Suprapubic skin (tissue), 4 donors: ENCODE results near the gene AGAP1. TPM values are rescaled to one million over a fixed set of nuclear protein-coding genes. Genes with fewer than 3 reads are reported as not detected.

Experiments used
- DNase-seq, 2 donors: peaks; one replicate each; pipeline ENCODE4 v3.0.0-alpha.2; 2019; ENCODE audit warnings: low spot score in 2 of 2
- H3K27ac ChIP-seq: fragments of 200-600 bp; sonication (generic); one replicate; pipeline ENCODE4 v1.5.1; 2019
- H3K27me3 ChIP-seq: fragments of 200-600 bp; sonication (generic); one replicate; pipeline ENCODE4 v1.5.1; 2019
- H3K36me3 ChIP-seq: fragments of 200-600 bp; sonication (generic); one replicate; pipeline ENCODE4 v1.5.1; 2019
- H3K4me1 ChIP-seq: fragments of 200-600 bp; sonication (generic); one replicate; pipeline ENCODE4 v1.5.1; 2019
- H3K4me3 ChIP-seq: fragments of 200-600 bp; sonication (generic); one replicate; pipeline ENCODE4 v1.5.1; 2019; ENCODE audit warnings: mild to moderate bottlenecking
- H3K9me3 ChIP-seq: fragments of 200-600 bp; sonication (generic); one replicate; pipeline ENCODE4 v1.5.1; 2019
- EP300 ChIP-seq: sonication (generic); formaldehyde crosslinking; IDR thresholded peaks from one replicate; pipeline ENCODE4 v1.6.1; 2017; ENCODE audit warnings: antibody characterized with exemption
- POLR2A ChIP-seq, 2 donors: fragments of 450-650 bp; IDR thresholded peaks; one replicate each; pipeline ENCODE4 v1.6.1; 2017; ENCODE audit warnings: antibody characterized with exemption in 2 of 2, mild to moderate bottlenecking in 2 of 2, moderate library complexity in 2 of 2
- POLR2AphosphoS5 ChIP-seq, 3 donors: sonication (generic); formaldehyde crosslinking; IDR thresholded peaks; one replicate each; pipeline ENCODE4 v1.6.1; 2017; ENCODE audit warnings: antibody characterized with exemption in 3 of 3
- WGBS: methylation state at CpG from one replicate; pipeline ENCODE4 v1.1.5; 2018; 5-methylcytosine and 5-hydroxymethylcytosine counted together
- total RNA-seq, 4 donors: library from RNA; depleted of rRNA; stranded (reverse); fragments of >200 nt; gene quantifications; one replicate each; pipeline ENCODE4 v1.1.0, GENCODE V29; 2016
- TF ChIP-seq, protein P1 (sequence below), 2 donors: fragments of 200-600 bp in 1 of 2; fragments of 450-650 bp in 1 of 2; sonication (generic) in 1 of 2; IDR thresholded peaks; one replicate each; pipeline ENCODE4 v1.5.1; 2016 to 2019; ENCODE audit warnings: antibody characterized with exemption in 2 of 2, mild to moderate bottlenecking in 1 of 2, moderate library complexity in 1 of 2

Gene AGAP1
- total RNA-seq, 4 donors from 2014 or later = 14.1 to 30.7 (median 19.4) TPM

DNA sequence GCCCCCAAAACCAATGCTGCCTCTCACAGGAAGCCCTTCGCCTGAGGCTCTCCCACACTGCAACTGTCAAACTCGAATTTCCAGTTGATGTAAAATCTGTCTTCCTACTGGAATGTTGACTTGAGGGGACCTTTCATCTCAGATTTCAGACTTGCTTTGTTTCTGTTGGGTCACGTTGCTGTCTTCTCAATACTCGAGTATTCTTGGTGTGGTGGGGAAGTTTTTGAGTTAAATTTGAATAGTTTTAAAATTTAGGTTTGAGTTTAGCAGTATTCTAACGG lies 50.8 kb downstream of the AGAP1 start:
- WGBS = 72% methylated on average over 5 of the region's 5 CpGs
- peaks cover 15% of the 10 kb centered on the region for H3K4me1 ChIP-seq
- no peaks in the 10 kb centered on the region for H3K27me3 ChIP-seq
- no peak for DNase-seq
- H3K4me3 ChIP-seq = no peak overlapping the region
- TF ChIP-seq, protein P1, sequence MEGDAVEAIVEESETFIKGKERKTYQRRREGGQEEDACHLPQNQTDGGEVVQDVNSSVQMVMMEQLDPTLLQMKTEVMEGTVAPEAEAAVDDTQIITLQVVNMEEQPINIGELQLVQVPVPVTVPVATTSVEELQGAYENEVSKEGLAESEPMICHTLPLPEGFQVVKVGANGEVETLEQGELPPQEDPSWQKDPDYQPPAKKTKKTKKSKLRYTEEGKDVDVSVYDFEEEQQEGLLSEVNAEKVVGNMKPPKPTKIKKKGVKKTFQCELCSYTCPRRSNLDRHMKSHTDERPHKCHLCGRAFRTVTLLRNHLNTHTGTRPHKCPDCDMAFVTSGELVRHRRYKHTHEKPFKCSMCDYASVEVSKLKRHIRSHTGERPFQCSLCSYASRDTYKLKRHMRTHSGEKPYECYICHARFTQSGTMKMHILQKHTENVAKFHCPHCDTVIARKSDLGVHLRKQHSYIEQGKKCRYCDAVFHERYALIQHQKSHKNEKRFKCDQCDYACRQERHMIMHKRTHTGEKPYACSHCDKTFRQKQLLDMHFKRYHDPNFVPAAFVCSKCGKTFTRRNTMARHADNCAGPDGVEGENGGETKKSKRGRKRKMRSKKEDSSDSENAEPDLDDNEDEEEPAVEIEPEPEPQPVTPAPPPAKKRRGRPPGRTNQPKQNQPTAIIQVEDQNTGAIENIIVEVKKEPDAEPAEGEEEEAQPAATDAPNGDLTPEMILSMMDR (IDR thresholded peaks at IDR 0.05) = no peak
- no peak for TF ChIP-seq POLR2AphosphoS5 (IDR thresholded peaks at IDR 0.05)
- no peak for TF ChIP-seq EP300
- no peak for TF ChIP-seq POLR2A (IDR thresholded peaks at IDR 0.05)
- H3K36me3 ChIP-seq = no peaks in the 10 kb centered on the region
- H3K9me3 ChIP-seq = no peaks in the 10 kb centered on the region
- no peak overlapping the region for H3K27ac ChIP-seq

DNA sequence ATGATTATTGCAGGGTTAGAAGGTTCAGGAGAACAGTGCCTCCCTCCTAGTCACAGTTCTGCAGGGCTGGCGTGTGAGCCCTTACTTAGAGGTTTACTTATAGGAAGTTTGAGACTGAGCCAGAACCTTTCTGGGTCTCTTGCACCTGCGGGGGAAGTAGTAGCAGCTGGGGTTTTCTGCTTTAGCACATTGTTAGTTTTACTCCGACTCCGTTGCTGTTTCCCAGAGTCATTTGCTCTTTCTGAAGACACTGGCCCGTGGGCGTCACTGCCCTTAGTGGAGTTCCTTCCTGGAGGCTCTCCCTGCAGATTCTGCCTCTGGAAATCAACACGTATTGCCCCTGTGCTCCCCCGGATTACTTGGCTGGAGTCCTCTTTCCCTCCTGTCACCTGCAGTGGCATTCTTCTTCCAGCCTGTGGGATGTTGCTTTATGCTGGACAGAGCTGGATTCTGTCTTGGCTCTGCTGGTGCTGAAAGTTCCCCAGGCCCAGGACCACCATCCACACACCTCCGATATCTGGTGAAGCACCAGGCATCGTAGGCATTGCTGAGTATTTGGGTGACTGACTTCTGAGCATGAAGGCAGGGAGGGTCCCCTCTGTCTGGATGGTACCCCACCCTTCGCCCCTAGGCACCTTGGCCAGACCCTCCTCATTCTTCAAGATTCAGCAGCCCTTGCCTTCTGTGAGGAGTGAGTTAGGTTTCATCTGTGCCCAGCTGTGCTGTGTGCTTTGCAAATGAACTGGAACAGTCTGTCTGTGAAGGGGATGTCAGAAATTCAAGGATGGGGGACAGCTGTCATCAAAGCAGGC lies 51.7 kb downstream of the AGAP1 start:
- Histone ChIP-seq H3K36me3 (no peaks in the 10 kb centered on the region), H3K9me3 (no peaks in the 10 kb centered on the region), H3K4me3 (no peak overlapping the region), H3K27me3 (no peaks in the 10 kb centered on the region), H3K4me1 (peaks cover 15% of the 10 kb centered on the region), H3K27ac (no peak overlapping the region)
- TF ChIP-seq, protein P1 (IDR thresholded peaks at IDR 0.05) = no peak
- TF ChIP-seq POLR2A (IDR thresholded peaks at IDR 0.05) (no peak), POLR2AphosphoS5 (IDR thresholded peaks at IDR 0.05) (no peak), EP300 (no peak)
- DNase-seq = no peak
- 77% methylated on average over 11 of the region's 11 CpGs for WGBS

DNA sequence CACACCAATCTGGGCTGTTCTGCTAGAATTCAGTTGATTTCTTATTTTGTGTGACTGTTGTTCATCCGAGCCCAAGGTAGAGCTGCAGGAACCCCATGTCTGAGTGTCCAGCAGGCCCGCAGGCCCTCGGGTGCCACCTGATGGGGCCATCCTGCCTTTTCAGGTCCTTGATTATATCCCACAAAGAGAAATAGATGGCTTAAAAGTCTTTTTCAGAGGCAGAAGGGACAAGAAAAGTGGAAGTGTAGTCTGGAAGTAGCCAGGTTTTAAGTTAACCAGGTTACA lies 52.2 kb downstream of the AGAP1 start:
- Histone ChIP-seq H3K9me3 (no peaks in the 10 kb centered on the region), H3K27ac (no peak overlapping the region), H3K4me3 (no peak overlapping the region), H3K4me1 (peaks cover 15% of the 10 kb centered on the region), H3K36me3 (no peaks in the 10 kb centered on the region), H3K27me3 (no peaks in the 10 kb centered on the region)
- WGBS = 100% methylated on average over 3 of the region's 3 CpGs
- DNase-seq = no peak
- TF ChIP-seq EP300 (no peak), POLR2A (IDR thresholded peaks at IDR 0.05) (no peak), POLR2AphosphoS5 (IDR thresholded peaks at IDR 0.05) (no peak)
- TF ChIP-seq, protein P1 (IDR thresholded peaks at IDR 0.05) = no peak

DNA sequence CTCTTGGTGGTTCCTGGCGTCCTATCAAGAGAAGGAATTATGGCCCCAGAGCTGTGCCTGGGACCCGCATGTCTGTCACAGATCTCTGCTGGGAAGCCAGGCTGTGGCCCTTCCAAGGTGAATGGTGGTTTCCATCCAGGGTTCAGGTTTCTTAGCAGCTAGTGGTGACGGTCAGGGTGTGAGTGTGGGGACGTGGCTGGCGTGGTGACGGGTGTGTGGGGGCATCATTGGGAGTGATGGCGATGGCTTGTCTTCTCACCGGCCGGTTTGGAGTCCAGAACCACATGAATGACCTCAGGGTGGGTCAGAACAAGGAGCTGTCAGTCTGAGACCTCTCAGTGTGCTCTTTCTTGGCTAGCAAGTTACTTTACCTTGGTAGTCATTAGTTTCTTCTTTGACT lies 52.6 kb downstream of the AGAP1 start:
- no peak overlapping the region for H3K27ac ChIP-seq
- H3K27me3 ChIP-seq = no peaks in the 10 kb centered on the region
- 83% methylated on average over 9 of the region's 9 CpGs for WGBS
- no peaks in the 10 kb centered on the region for H3K36me3 ChIP-seq
- no peak overlapping the region for H3K4me3 ChIP-seq
- TF ChIP-seq, protein P1 (IDR thresholded peaks at IDR 0.05) = no peak
- TF ChIP-seq POLR2A (IDR thresholded peaks at IDR 0.05) (no peak), EP300 (no peak), POLR2AphosphoS5 (IDR thresholded peaks at IDR 0.05) (no peak)
- DNase-seq = no peak
- peaks cover 15% of the 10 kb centered on the region for H3K4me1 ChIP-seq
- H3K9me3 ChIP-seq = no peaks in the 10 kb centered on the region

DNA sequence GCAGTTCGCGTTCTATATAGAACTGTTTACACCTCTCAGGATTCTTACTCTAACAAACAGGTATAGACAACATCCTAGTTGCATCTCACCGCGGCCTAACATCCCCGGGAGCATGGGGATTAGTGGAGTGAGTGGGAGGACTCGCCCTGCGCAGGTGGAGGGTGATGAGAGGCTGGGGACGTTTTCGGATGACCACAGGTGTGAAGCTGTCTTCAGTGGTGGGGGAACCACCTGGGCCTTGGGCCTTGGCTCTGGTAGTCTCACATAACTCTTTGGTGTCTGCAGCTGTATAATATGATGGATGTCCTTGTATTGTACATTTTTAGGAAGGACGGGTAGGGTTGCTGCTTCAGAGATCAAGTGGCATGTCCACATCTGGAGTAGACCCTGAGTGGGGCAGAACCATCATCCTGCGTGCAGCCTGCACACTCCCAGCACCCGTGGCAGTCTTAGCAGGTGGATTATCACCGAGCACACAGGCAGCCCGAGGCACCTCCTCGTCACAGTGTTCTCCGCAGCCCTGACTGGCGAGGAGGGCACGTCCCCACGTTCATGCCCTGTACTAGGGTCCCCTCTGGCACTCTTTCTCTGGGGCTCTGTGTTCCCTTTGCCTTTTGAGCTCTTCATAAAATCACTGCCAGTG lies 56.0 kb downstream of the AGAP1 start:
- Histone ChIP-seq H3K9me3 (no peaks in the 10 kb centered on the region), H3K4me3 (no peak overlapping the region), H3K27ac (no peak overlapping the region), H3K27me3 (no peaks in the 10 kb centered on the region), H3K36me3 (no peaks in the 10 kb centered on the region), H3K4me1 (peaks cover 7% of the 10 kb centered on the region)
- WGBS = 82% methylated on average over 15 of the region's 19 CpGs
- TF ChIP-seq POLR2AphosphoS5 (IDR thresholded peaks at IDR 0.05) = no peak
- no peak for TF ChIP-seq POLR2A (IDR thresholded peaks at IDR 0.05)
- TF ChIP-seq EP300 = no peak
- TF ChIP-seq, protein P1 (IDR thresholded peaks at IDR 0.05) = no peak
- peak in 1 of 2 donors; percentile 40 for DNase-seq
